ENCODE measurements around the gene BEST3. TPM values are rescaled to one million over a fixed set of nuclear protein-coding genes. Genes with fewer than 3 reads are reported as not detected.

Gene BEST3
- total and polyA plus RNA-seq, 2 donors (not counting 1 experiment from before 2014, with no cell fraction given): not detected

- H4K20me1 ChIP-seq (ENCODE audit: control insufficient read depth, extremely low read depth, insufficient read depth, low read length): no peaks in the 10 kb centered on the region
- no peaks in the 10 kb centered on the region for H3K4me1 ChIP-seq (ENCODE audit: control insufficient read depth, extremely low read depth, insufficient read depth, low read length)
- H2AFZ ChIP-seq (ENCODE audit: low read length): no peak overlapping the region
- no peaks in the 10 kb centered on the region for H3K27me3 ChIP-seq (ENCODE audit: control insufficient read depth, insufficient read depth, low read length)
- no peak overlapping the region for H3K9ac ChIP-seq (ENCODE audit: insufficient read depth, low read length)
- no peaks in the 10 kb centered on the region for H3K79me2 ChIP-seq (ENCODE audit: control insufficient read depth, insufficient read depth, low read length)
- DNase-seq (ENCODE audit: low read depth in 2 of 2): peak in 1 of 2 donors; percentile 14
- no peaks in the 10 kb centered on the region for H3K36me3 ChIP-seq (ENCODE audit: control insufficient read depth, insufficient read depth, low read length)
- H3K27ac ChIP-seq (ENCODE audit: insufficient read depth, low read length): no peak overlapping the region
- TF ChIP-seq CTCF (conservative IDR thresholded peaks at IDR 0.05 in 1 of 2, IDR thresholded peaks at IDR 0.05 in 1 of 2; ENCODE audit: low read depth in 1 of 2, low read length in 2 of 2) (no peak), EZH2 (IDR thresholded peaks at IDR 0.05; ENCODE audit: low read length, missing control alignments) (no peak)
- H3K9me3 ChIP-seq (ENCODE audit: control insufficient read depth, insufficient read depth, low read depth, low read length): no peaks in the 10 kb centered on the region
- H3K4me3 ChIP-seq (replicated peaks in 1 of 4; ENCODE audit: control extremely low read depth in 1 of 4, insufficient read depth in 1 of 4, low read depth in 3 of 4, low read length in 4 of 4): no peak overlapping the region
- H3K4me2 ChIP-seq (ENCODE audit: extremely low read depth, insufficient read depth, low read length): no peak overlapping the region
These were observed 1.0 kb downstream of the BEST3 start for GRCh38 chr12:69698054-69698453.

- DNase-seq (ENCODE audit: low read depth in 2 of 2): no peak
- TF ChIP-seq EZH2 (IDR thresholded peaks at IDR 0.05; ENCODE audit: low read length, missing control alignments) (no peak), CTCF (conservative IDR thresholded peaks at IDR 0.05 in 1 of 2, IDR thresholded peaks at IDR 0.05 in 1 of 2; ENCODE audit: low read depth in 1 of 2, low read length in 2 of 2) (no peak)
- H3K27me3 ChIP-seq (ENCODE audit: control insufficient read depth, insufficient read depth, low read length): no peaks in the 10 kb centered on the region
These were observed 5.0 kb downstream of the BEST3 start for GRCh38 chr12:69694123-69694522.

GRCh38 chr12:69689638-69690037 is 9.5 kb downstream of the BEST3 start:
- Histone ChIP-seq H3K4me3 (replicated peaks in 1 of 4; ENCODE audit: control extremely low read depth in 1 of 4, insufficient read depth in 1 of 4, low read depth in 3 of 4, low read length in 4 of 4) (no peak overlapping the region), H3K27ac (ENCODE audit: insufficient read depth, low read length) (no peak overlapping the region), H3K27me3 (ENCODE audit: control insufficient read depth, insufficient read depth, low read length) (no peaks in the 10 kb centered on the region), H3K4me2 (ENCODE audit: extremely low read depth, insufficient read depth, low read length) (no peak overlapping the region), H4K20me1 (ENCODE audit: control insufficient read depth, extremely low read depth, insufficient read depth, low read length) (no peaks in the 10 kb centered on the region), H3K36me3 (ENCODE audit: control insufficient read depth, insufficient read depth, low read length) (no peaks in the 10 kb centered on the region), H2AFZ (ENCODE audit: low read length) (no peak overlapping the region), H3K9me3 (ENCODE audit: control insufficient read depth, insufficient read depth, low read depth, low read length) (no peaks in the 10 kb centered on the region), H3K4me1 (ENCODE audit: control insufficient read depth, extremely low read depth, insufficient read depth, low read length) (peaks cover 6% of the 10 kb centered on the region), H3K79me2 (ENCODE audit: control insufficient read depth, insufficient read depth, low read length) (no peaks in the 10 kb centered on the region), H3K9ac (ENCODE audit: insufficient read depth, low read length) (no peak overlapping the region)
- DNase-seq (ENCODE audit: low read depth in 2 of 2): no peak
- TF ChIP-seq EZH2 (IDR thresholded peaks at IDR 0.05; ENCODE audit: low read length, missing control alignments) (no peak), CTCF (conservative IDR thresholded peaks at IDR 0.05 in 1 of 2, IDR thresholded peaks at IDR 0.05 in 1 of 2; ENCODE audit: low read depth in 1 of 2, low read length in 2 of 2) (no peak)

More at GRCh38 chr12:69694123-69694522, 5.0 kb downstream of the BEST3 start:
- H3K4me2 ChIP-seq (ENCODE audit: extremely low read depth, insufficient read depth, low read length): no peak overlapping the region
- H3K27ac ChIP-seq (ENCODE audit: insufficient read depth, low read length): no peak overlapping the region
- no peaks in the 10 kb centered on the region for H3K79me2 ChIP-seq (ENCODE audit: control insufficient read depth, insufficient read depth, low read length)
- no peak overlapping the region for H3K9ac ChIP-seq (ENCODE audit: insufficient read depth, low read length)
- no peaks in the 10 kb centered on the region for H4K20me1 ChIP-seq (ENCODE audit: control insufficient read depth, extremely low read depth, insufficient read depth, low read length)
- H3K4me3 ChIP-seq (replicated peaks in 1 of 4; ENCODE audit: control extremely low read depth in 1 of 4, insufficient read depth in 1 of 4, low read depth in 3 of 4, low read length in 4 of 4): no peak overlapping the region
- H3K36me3 ChIP-seq (ENCODE audit: control insufficient read depth, insufficient read depth, low read length): no peaks in the 10 kb centered on the region
- no peaks in the 10 kb centered on the region for H3K9me3 ChIP-seq (ENCODE audit: control insufficient read depth, insufficient read depth, low read depth, low read length)
- H3K4me1 ChIP-seq (ENCODE audit: control insufficient read depth, extremely low read depth, insufficient read depth, low read length): no peaks in the 10 kb centered on the region
- no peak overlapping the region for H2AFZ ChIP-seq (ENCODE audit: low read length)

All from fibroblast of lung (primary cell).